HG02970 (cell line): ENCODE data around the gene MAN1C1.

Source experiments
- ATAC-seq: cut with Tn5 transposase; IDR thresholded peaks from one replicate; pipeline ENCODE4 v1.9.1; 2021; ENCODE audit warnings: mild to moderate bottlenecking, moderate library complexity, moderate number of reproducible peaks; ENCODE audit not compliant: unreplicated experiment, low FRiP score

The MAN1C1 gene

GRCh38 chr1:25792115-25792514 is 175.5 kb downstream of the MAN1C1 start:
- ATAC-seq = no peak

GRCh38 chr1:25793585-25794170 is 177.1 kb downstream of the MAN1C1 start:
- ATAC-seq = no peak

GRCh38 chr1:25794325-25794724 is 177.7 kb downstream of the MAN1C1 start:
- ATAC-seq = no peak

- no peak for ATAC-seq
These were observed 178.6 kb downstream of the MAN1C1 start for GRCh38 chr1:25795211-25795610.

GRCh38 chr1:25795946-25796810 is 179.6 kb downstream of the MAN1C1 start:
- ATAC-seq = no peak

GRCh38 chr1:25796811-25797458 is 180.3 kb downstream of the MAN1C1 start:
- no peak for ATAC-seq

- ATAC-seq = no peak
These were observed 181.3 kb downstream of the MAN1C1 start for GRCh38 chr1:25797939-25798338.

GRCh38 chr1:25798666-25799351 is 182.2 kb downstream of the MAN1C1 start:
- no peak for ATAC-seq

GRCh38 chr1:25799352-25799934 is 182.9 kb downstream of the MAN1C1 start:
- ATAC-seq = no peak

GRCh38 chr1:25799935-25800702 is 183.5 kb downstream of the MAN1C1 start, which contains the start of gene SELENON:
Gene SELENON, plus strand, starts transcription at chr1:25800193. Its CDS starts 38 bp downstream, at chr1:25800231.
- no peak for ATAC-seq

- no peak for ATAC-seq
These were observed 184.2 kb downstream of the MAN1C1 start for GRCh38 chr1:25800703-25801377.

GRCh38 chr1:25802915-25803314 is 186.3 kb downstream of the MAN1C1 start:
- no peak for ATAC-seq

GRCh38 chr1:25803368-25803767 is 186.8 kb downstream of the MAN1C1 start:
- no peak for ATAC-seq

- ATAC-seq = no peak
These were observed 187.8 kb downstream of the MAN1C1 start for GRCh38 chr1:25804244-25804963.

- ATAC-seq = no peak
These were observed 188.6 kb downstream of the MAN1C1 start for GRCh38 chr1:25804964-25805862.

- ATAC-seq = no peak
These were observed 189.3 kb downstream of the MAN1C1 start for GRCh38 chr1:25805863-25806225.

GRCh38 chr1:25806418-25806817 is 189.8 kb downstream of the MAN1C1 start:
- no peak for ATAC-seq
